DMS153 (cell line): ENCODE measurements around the gene ALG1.
A peak's percentile ranks its signal among the peaks of the same experiment; 100 is the strongest.
"Not testable (repeated sequence)": the region's sequence is repeated elsewhere in the genome, so short reads cannot be mapped to it uniquely, and the experiment has no call there.

ENCODE experiments used
- DNase-seq: peaks from one replicate; lab custom pipeline; 2025; lab: John Stamatoyannopoulos, UW

Gene ALG1

DNA sequence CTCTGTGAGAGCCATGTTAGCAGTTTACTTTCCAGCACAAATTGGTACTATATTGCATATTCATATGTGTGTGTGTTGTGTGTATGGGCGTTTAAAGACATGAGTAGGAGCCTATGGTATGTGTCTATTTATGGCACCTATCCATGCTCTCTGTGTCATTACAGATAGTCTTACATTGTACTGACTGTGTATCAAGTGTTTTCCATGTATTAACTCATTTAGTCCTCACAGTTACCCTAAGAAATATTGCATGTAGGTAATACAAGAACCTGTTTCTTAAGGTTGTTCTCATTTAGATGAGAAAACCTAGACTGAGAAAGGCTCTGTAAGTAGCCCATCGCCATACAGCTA is 1.6 kb downstream of the ALG1 start:
- no peak for DNase-seq

DNA sequence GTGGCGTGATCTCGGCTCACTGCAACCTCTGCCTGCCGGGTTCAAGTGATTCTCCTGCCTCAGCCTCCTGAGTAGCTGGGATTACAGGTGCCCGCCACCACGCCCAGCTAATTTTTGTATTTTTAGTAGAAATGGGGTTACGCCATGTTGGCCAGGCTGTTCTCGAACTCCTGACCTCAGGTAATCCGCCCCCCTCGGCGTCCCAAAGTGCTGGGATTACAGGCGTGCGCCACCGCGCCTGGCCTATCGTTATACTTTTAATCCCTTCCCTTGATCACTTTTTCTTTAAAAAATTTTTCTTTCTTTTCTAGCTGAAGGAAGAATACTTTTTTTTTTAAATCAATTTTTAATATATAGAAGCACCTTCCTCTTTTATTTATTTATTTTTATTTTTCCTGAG is 2.1 kb downstream of the ALG1 start:
- not testable (repeated sequence) for DNase-seq

DNA sequence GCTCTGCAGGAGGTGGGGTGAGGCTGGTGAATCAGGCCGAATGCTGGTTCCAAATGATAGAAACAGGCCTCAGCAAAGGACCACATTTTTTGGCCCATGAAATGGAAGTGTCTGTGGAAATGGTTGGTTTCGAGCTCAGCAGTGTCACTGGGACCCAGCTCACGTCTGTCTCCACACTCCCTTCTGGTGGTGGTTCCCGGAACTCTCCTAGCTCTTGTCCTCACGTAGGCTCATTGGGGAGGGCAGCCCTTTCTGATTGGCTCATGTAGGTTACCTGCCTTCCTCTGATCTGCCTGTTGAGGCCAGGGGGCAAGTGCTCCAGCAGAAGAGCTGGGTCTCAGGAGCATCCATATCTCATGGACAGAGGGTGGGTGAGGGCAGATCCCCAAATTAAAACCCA is 4.0 kb downstream of the ALG1 start:
- no peak for DNase-seq

DNA sequence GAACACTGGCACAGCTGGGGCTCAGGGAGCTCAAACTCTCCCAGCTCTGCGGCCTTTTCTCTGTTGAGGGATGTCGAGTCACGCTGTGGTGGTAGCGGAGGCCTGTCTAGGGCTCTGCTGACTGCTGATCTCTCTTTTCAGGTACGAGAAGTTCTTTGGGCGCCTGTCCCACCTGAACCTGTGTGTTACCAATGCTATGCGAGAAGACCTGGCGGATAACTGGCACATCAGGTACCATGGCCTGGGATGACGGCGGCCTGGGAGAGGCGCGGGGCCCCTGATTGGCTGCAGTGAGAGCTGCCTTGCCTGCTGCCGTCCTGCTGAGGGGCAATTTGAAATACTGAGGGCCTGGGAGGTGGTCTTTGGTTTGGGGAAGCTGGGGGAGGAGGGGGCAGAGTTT is 5.7 kb downstream of the ALG1 start:
- DNase-seq, result no peak

DNA sequence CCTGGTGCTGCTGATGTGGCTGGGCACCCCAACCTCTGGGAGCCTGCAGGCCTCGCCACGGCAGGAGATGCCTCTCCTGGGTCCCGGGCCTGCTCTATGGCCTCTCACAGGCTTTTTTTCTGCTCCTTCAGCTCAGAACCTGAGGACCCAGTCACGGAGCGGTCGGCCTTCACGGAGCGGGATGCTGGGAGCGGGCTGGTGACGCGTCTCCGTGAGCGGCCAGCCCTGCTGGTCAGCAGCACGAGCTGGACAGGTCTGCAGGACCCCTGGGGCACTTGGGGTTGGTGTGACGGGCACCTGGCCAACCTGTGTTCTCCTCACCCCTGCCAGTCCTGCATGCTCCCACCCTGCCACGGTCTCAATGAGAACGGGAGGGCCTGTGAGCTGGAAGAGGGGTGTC is 7.0 kb downstream of the ALG1 start:
- no peak for DNase-seq

DNA sequence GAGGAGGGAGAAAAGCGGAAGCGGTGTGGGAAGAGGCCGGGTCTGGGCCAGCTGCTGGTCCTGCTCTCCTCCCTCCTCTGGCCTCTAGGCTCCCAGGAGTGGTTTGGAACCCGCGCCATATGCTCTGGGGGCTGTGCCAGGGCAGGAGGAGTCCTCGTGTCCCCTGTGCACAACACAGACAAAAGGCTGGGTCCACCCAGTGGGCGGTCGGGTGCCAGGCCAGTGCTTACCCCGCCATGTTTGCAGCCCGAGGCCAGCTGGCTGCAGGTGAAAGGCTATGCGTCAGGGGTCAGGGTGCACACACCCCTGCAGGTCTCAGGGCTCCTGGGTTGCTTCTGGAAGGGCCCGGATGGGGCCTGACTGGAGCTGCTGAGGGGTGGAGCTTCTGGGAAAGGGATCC is 8.8 kb downstream of the ALG1 start:
- DNase-seq, result not testable (repeated sequence)

DNA sequence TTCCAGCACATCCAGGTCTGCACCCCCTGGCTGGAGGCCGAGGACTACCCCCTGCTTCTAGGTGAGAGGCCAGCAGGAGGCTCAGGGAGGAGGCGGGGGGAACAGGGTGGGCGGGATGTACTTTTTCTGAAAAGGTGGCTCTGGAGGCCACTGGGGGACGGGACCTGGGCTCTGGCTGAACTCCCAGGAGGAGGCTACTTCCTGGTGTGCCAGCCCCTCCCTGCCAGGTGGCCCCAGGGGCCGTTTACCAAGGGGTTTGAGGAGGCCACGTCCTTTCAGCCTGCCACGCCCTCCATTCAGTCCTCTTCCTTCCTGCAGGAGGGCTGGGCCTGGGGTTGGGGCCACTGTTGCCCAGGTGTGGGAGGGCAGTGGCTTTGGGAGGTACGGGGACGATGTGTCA is 9.4 kb downstream of the ALG1 start:
- DNase-seq, result peak; percentile 64

DNA sequence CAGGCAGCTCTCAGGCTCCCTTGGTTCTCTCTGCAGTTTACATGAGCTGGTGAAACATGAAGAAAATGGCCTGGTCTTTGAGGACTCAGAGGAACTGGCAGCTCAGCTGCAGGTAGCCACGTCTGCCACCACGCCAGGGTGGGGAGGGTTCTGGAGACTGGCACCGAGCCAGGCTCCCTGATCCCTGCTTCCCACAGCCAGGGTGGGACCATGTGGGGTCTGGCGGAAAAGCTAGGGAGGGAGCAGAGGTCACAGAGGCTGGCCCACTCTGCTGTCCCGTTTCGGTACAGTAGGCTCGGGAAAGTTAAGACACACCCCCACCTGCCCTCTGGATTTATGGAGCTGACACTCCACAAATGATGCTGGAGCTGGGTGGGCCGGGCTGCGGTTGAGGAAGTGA is 12.0 kb downstream of the ALG1 start:
- not testable (repeated sequence) for DNase-seq

DNA sequence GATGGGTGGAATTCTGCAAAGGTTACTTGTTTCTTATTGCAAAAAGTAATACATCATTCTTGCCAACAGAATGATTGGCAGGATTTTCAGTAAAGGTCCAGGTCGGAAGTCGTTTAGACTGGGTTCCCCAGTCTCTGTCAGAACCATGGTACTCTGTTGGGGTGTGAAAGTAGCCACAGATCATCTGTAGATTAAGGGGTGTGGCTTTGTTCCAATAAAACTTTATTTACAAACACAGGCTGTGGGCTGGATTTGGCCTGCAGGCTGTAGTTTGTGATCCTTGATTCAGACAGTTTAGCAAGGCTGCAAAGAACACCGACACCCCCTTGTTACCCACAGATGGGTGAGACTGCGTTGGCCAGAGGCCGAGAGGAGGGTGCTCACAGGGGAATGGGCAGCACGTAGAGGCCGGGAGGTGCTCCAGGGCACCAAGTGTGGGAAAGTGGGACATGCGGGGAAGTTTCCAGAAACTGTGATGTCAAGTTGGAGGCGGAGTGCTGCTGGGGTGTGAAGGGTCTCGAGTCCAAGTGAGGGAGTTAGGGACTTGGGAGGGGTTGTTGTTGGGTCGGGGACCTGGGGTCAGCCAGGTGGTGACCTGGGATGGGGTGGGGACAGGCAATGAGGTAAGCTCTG is 12.6 kb downstream of the ALG1 start:
- not testable (repeated sequence) for DNase-seq

DNA sequence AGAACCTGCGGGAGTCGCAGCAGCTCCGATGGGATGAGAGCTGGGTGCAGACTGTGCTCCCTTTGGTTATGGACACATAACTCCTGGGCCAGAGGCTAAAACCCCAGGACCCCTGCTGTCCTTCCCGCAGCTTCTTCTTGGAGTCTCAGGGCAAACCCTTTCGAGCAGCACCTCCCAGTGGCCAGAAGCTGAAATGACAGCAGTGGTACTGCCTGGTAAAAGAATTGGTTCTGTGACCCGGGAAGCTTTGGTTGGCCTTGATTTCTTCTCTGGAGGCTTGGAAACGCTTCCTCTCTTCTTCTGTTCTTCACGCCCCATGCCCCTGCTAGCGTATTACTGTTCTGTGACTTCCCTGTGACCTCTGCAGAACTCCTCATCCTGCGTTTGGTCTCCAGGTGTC is 13.2 kb downstream of the ALG1 start:
- not testable (repeated sequence) for DNase-seq

DNA sequence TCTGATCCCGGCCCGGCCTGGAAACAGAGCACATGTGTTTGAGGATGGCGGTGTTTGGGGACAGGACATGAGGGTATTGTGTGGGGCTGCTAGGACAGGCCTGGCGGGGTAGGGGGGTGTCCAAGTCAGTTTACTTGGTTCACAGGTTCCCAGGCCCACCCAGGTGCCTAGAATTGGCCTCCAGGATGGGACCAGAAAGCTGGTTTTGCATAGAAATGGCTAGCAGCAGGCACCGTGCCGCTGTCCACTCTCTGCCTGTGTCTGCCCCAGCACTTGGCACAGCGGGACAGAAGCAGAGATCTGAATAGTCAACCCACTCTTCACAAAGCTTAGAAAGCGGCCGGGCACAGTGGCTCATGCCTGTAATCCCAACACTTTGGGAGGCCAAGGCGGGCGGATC is 14.1 kb downstream of the ALG1 start:
- not testable (repeated sequence) for DNase-seq

DNA sequence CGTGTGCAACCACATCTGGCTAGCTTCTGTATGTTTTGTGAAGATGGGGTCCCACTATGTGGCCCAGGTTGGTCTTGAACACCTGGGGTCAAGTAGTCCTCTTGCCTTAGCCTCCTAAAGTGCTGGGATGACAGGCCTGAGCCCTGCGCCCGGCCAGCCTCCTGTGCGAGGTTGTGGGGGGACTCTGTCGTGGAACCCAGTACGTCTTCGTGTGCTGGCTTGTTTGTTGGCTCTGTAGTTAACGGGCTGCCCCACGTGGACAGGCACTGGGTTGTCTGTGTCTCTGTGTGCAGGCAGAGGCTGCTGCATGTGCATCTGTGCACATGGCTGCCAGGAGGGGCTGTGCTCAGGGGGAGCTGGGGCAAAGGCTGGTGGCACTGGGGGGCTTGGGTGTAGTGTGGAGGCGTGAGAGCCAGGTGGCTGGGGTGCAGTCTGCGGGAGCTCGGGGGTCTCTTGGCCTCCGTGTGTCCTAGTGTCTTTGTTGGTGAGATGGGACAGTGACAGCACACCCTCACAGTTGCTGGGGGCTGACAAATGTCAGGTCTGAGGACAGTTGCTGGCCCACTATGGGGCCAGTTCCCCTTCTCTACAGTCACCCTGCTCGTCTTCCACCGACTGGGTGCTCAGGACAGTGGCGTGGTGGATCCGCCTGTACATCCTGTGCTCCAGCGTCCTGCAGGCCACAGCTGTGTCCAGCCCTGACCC is 16.6 kb downstream of the ALG1 start:
- not testable (repeated sequence) for DNase-seq

DNA sequence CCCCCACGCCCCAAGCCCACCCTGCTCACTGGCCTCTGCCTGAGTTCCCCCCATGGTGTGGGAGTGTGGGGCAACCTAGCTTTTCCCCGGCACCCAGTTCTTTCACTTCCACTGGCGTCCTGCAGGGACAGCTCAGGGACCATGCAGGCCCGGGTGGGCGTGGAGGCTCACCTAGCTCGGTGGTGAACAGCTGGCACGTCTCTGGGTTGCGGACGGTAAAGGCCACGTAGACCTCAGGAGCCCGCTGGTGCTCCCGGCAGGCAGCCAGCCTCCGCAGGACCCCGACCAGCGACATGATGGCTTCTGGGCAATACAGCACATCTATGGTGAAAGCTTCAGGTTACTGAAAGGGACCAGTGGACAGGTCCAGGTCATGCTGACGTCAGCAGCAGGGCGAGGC is 17.3 kb downstream of the ALG1 start:
- DNase-seq, result not testable (repeated sequence)

DNA sequence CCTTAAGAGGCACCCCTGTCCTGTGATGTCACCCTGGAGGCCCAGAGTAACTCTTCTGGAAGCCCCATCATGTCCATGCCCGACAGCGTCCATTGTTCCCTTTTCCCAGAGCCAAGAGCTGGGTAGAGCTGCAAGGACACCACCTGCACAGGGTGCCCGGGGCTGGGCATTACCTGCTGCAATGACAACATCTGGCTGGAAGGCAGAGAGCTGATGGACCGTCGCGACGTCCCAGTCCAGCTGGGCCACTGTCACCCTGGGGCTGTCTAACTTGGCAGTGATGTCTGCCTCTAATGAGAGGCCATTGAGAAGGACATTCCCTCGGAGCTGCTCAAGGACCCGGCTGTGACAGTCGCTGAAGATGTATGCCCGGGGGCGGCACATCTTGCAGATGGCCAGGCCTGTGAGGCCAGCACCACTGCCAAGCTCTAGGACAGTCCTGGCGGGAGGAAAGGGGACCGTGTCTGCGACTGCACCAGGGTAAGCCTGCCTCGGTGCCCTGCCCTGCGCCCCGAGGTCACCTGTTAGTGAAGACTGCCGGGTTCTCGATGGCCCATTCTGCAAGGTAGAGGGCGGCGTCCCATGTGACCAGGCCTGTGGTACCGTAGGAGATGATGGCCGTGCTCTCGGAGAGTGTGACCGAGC is 18.4 kb downstream of the ALG1 start:
- not testable (repeated sequence) for DNase-seq

DNA sequence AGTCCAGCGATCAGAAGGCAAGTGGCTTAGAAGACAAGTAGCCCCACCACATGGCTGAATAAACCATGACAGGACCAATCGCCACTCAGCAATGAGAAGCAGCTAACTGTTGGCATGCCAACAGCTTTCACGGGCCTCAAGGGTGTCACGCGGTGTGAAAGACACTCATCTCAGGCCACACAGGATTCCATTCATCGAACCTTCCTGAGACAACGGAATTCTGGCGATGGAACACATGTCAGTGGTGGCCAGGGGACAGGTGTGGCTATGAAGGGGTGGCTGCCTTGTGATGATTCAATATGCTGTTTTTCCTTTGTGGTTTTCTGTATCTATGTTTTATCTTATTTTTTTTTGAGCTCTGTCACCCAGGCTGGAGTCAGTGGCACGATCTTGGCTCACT is 18.9 kb downstream of the ALG1 start:
- not testable (repeated sequence) for DNase-seq

DNA sequence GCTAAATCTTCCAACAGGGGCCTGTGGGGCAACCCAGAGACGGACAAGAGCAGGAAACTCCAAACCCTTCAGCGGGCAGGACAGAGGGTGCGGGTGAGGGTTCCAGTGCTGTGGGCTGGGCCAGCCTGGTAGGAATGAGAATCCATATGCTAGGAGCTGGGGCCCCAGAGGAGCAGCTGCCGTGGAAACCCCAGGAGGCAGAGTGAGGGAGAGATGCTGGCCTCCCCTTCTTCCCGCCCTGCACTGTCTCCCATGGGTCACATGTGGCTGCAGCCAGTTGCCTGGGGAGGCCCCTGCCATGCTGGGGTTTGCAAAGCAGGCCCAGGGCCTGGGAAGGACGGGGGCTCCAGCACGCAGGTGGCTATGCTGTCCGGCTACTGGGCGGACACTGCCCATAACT is 21.4 kb downstream of the ALG1 start:
- DNase-seq, result not testable (repeated sequence)

DNA sequence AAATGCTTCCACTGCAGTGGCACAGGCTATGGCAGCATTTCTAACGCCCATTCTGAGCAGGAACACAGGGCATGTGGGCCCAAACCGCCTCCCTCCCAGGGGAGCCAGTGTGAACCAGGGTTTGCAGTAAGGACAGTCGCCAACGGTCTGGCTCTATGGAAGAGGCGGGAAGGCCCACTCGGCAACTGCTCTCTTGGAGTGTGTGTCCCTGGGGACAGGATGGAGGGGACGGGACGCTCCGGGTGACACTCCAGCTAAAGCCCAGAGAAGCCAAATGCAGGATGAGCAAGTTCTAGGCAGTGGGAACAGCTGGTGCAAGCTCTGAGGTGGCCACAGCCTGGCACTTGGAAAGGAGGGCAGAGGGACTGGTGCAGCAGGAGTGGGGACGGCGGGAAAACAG is 22.1 kb downstream of the ALG1 start:
- DNase-seq, result not testable (repeated sequence)

DNA sequence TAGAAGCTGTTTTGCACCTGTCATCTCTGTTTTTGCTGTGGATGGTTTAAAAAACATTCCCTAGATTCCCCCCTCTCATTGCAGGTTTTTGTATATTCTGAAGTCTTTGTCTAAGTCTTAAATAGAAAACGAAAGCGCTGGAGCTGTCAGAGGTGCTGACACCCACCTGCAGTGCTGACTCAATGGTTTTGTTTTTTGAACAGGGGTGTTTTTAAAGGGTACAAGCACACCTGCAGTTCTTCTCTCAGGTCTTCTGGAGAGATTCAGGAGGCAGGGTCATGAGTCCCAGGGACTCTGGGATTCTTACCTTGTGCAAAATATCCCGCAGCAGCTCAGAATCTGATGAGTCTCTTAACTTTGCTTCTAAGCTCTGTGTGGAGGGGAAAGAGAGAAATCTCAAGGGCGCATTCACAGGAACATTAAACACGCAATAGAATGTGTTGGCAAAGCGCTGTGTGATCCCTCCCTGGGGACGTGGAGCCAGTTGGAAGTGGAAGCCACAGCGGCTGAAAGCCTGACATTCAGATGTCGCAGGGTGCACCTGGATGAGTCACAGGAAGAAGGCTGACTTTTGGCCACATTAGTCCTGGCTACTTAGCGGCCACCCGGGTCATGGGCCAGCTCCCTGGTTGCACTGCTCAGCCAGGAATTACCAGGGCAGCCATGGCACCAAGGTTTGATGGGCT is 23.6 kb downstream of the ALG1 start:
- not testable (repeated sequence) for DNase-seq

DNA sequence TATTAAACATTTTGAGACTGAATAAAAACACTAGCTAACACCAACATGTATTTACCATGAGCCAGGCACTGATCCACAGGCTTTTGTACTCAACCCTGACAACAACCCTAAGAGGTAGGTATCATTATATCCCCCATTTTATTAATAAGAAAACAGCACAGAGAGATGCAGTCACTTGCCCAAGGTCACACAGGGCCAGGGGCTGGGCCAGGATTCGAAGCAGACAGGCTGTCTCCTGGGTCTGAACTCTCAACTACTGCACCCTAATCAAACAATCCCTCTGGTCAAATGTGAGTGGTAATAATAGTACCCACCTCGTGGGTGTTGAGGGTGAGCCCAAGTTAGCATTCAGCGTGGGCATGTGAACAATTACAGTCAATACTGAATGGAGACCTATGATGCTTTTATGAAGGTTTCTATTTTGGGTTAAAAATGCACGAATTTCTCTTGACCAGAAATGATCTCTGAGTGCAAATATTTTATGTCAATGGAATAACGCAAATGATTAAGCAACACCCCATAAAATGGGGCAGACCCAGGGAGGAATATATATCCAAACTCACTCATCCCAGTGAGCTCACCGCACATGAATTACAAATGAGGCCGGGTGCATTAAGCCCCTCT is 24.9 kb downstream of the ALG1 start:
- not testable (repeated sequence) for DNase-seq

DNA sequence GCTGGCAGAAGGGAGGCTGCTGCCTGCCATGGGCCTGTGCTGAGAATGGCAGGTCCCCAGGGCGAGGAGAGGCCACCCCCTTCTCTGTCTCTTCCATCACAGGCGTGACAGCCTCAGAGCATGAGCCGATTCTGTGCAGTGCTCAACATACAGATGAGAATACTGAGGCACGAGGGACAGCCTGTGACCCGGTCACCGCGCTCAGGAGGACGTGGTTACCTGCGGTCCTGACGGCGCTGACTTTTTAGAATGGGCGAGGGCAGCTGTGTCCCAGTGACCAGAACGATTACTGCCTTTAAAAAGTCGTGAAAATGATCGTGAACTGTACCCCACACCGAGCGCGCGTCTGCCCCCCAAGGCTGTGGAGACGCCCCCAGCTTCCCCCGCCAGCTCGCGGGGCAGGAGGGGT is 25.4 kb downstream of the ALG1 start:
- DNase-seq, result not testable (repeated sequence)

DNA sequence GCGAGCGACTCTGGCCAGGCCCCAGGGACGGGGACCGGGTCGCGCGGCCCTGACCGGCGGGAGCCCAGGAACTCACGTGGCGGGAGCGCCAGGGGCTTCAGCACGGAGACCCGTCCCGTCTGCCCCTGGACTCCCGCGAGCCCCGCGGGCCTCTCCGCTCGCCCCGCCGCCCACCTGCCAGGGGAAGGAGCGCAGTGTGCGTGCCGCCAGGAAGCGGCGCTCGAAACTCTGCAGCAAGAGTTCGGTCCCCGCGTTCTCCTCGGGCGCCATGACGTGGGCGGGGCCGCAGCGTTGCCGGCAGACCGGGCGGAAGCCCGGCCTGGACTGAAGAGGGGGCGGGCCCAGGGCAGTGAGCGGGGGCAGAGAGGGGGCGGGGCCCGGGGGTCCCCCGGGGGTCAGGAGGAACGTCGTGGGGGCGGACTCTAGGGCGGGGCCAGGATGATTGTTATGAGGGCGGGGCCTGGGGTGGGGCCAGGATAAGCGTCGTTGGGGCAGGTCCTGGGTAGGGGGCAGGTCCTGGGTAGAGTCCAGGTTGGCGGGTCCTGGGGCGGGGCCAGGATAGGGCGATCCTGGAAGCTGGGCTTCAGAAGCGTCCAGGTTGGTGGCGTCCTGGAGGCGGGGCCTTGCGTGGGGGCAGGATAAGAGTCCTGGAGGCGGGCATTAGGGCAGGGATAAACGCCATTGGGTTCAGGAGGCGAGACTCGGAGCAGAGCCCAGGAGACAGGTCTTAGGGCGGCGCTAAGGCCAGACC is 26.0 kb downstream of the ALG1 start, which contains the start of gene EEF2KMT:
Gene EEF2KMT, minus strand, starts transcription at position 326 of the 751 bp plus-strand sequence. Its CDS starts 56 bp downstream, at position 270.
- peak; percentile 98 for DNase-seq
